Mesenchymal stem cell (in vitro differentiated cells and primary cell): ENCODE results near the gene CCM2.
"Not testable (repeated sequence)": the region's sequence is repeated elsewhere in the genome, so short reads cannot be mapped to it uniquely, and the experiment has no call there.

Experiments used
- DNase-seq: peaks from one replicate; pipeline ENCODE4 v3.0.0-alpha.2; 2013
- H2AFZ ChIP-seq: one replicate; pipeline ENCODE4 v1.6.1; 2013; ENCODE audit warnings: low read depth, mild to moderate bottlenecking, control low read depth, inconsistent platforms, low read length, moderate library complexity
- H2AK5ac ChIP-seq: 2 replicates; pipeline ENCODE4 v1.6.1; 2013; ENCODE audit warnings: low read length, moderate library complexity, mild to moderate bottlenecking, inconsistent platforms; ENCODE audit not compliant: severe bottlenecking
- H2BK120ac ChIP-seq: one replicate; pipeline ENCODE4 v1.6.1; 2013; ENCODE audit warnings: low read depth, mild to moderate bottlenecking, inconsistent platforms, low read length, moderate library complexity
- H2BK12ac ChIP-seq, 2 experiments: one replicate each; pipeline ENCODE4 v1.6.1; 2013; ENCODE audit warnings: inconsistent platforms in 2 of 2, low read length in 2 of 2, mild to moderate bottlenecking in 2 of 2, moderate library complexity in 2 of 2, control low read depth in 1 of 2
- H2BK15ac ChIP-seq: one replicate; pipeline ENCODE4 v1.6.1; 2013; ENCODE audit warnings: mild to moderate bottlenecking, low read depth, inconsistent platforms; ENCODE audit not compliant: poor library complexity, severe bottlenecking
- H2BK5ac ChIP-seq: 2 replicates; pipeline ENCODE4 v1.6.1; 2013; ENCODE audit warnings: low read depth, mild to moderate bottlenecking, low read length, control low read depth, inconsistent platforms; ENCODE audit not compliant: poor library complexity, severe bottlenecking
- H3K14ac ChIP-seq, 2 experiments: one replicate each; pipeline ENCODE4 v1.6.1; 2013; ENCODE audit warnings: inconsistent platforms in 2 of 2, low read length in 2 of 2, control low read depth in 1 of 2, mild to moderate bottlenecking in 1 of 2, moderate library complexity in 1 of 2
- H3K18ac ChIP-seq, 2 experiments: one replicate each; pipeline ENCODE4 v1.6.1; 2013; ENCODE audit warnings: inconsistent platforms in 2 of 2, low read length in 2 of 2, control low read depth in 1 of 2, low read depth in 1 of 2, mild to moderate bottlenecking in 1 of 2
- H3K23ac ChIP-seq, 2 experiments: one replicate each; pipeline ENCODE4 v1.6.1; 2013; ENCODE audit warnings: inconsistent platforms in 2 of 2, low read length in 2 of 2, mild to moderate bottlenecking in 2 of 2, moderate library complexity in 2 of 2, control low read depth in 1 of 2
- H3K27ac ChIP-seq: 2 replicates; pipeline ENCODE4 v1.5.1; 2013; ENCODE audit warnings: mild to moderate bottlenecking, moderate library complexity, low read length, control low read depth, inconsistent platforms; ENCODE audit not compliant: poor library complexity, severe bottlenecking
- H3K27me3 ChIP-seq, 2 experiments: 2 replicates each; pipeline versions ENCODE4 v1.6.1 to v1.7.0; 2013; ENCODE audit warnings: low read length in 2 of 2, mild to moderate bottlenecking in 2 of 2, moderate library complexity in 2 of 2, control low read depth in 1 of 2, inconsistent platforms in 1 of 2; ENCODE audit not compliant: control insufficient read depth in 1 of 2, insufficient read depth in 1 of 2
- H3K36me3 ChIP-seq, 2 experiments: 2 replicates each; pipeline versions ENCODE4 v1.6.1 to v1.7.0; 2013; ENCODE audit warnings: low read length in 2 of 2, control low read depth in 1 of 2, inconsistent platforms in 1 of 2, low read depth in 1 of 2, mild to moderate bottlenecking in 1 of 2; ENCODE audit not compliant: insufficient read depth in 2 of 2, control insufficient read depth in 1 of 2
- H3K4ac ChIP-seq, 2 experiments: one replicate each; pipeline ENCODE4 v1.6.1; 2013; ENCODE audit warnings: inconsistent platforms in 2 of 2, low read length in 2 of 2, mild to moderate bottlenecking in 2 of 2, moderate library complexity in 2 of 2, control low read depth in 1 of 2, low read depth in 1 of 2
- H3K4me1 ChIP-seq: 2 replicates; pipeline ENCODE4 v1.6.1; 2013; ENCODE audit warnings: low read depth, low read length, control low read depth; ENCODE audit not compliant: control insufficient read depth, insufficient read depth
- H3K4me2 ChIP-seq: 2 replicates; pipeline ENCODE4 v1.6.1; 2013; ENCODE audit warnings: low read length, mild to moderate bottlenecking, inconsistent platforms; ENCODE audit not compliant: poor library complexity, severe bottlenecking
- H3K4me3 ChIP-seq, 2 experiments: 2 replicates each; pipeline versions ENCODE4 v1.5.1 to v1.7.0; 2013; ENCODE audit warnings: low read length in 2 of 2, mild to moderate bottlenecking in 2 of 2, control low read depth in 1 of 2, low read depth in 1 of 2; ENCODE audit not compliant: insufficient read depth in 1 of 2
- H3K79me1 ChIP-seq: replicated peaks from 2 replicates; pipeline ENCODE4 v1.6.1; 2013; ENCODE audit warnings: mild to moderate bottlenecking, control low read depth, low read length, inconsistent platforms; ENCODE audit not compliant: poor library complexity, severe bottlenecking
- H3K9ac ChIP-seq: 2 replicates; pipeline ENCODE4 v1.7.0; 2013; ENCODE audit warnings: mild to moderate bottlenecking, low read length, moderate library complexity
- H3K9me3 ChIP-seq: 2 replicates; pipeline ENCODE4 v1.7.0; 2013; ENCODE audit warnings: mild to moderate bottlenecking, low read length; ENCODE audit not compliant: control insufficient read depth
- H4K8ac ChIP-seq: one replicate; pipeline ENCODE4 v1.6.1; 2013; ENCODE audit warnings: inconsistent platforms, mild to moderate bottlenecking, low read length, moderate library complexity
- H4K91ac ChIP-seq: one replicate; pipeline ENCODE4 v1.6.1; 2013; ENCODE audit warnings: mild to moderate bottlenecking, low read length, inconsistent platforms
- WGBS: methylation state at CpG from one replicate; pipeline ENCODE4 v1.1.7; 2013; ENCODE audit warnings: mixed read lengths; 5-methylcytosine and 5-hydroxymethylcytosine counted together

Gene CCM2

GRCh38 chr7:45033261-45033930 lies 33.4 kb downstream of the CCM2 start:
- peak overlapping the region; percentile 28 for H3K27ac ChIP-seq
- no peak overlapping the region for H2AK5ac ChIP-seq
- 97% methylated on average over 1 of the region's 1 CpG for WGBS
- H3K27me3 ChIP-seq = no peaks in the 10 kb centered on the region
- no peak overlapping the region for H3K23ac ChIP-seq
- H3K79me1 ChIP-seq = peaks cover 43% of the 10 kb centered on the region
- H2AFZ ChIP-seq = no peak overlapping the region
- H3K18ac ChIP-seq = no peak overlapping the region
- H3K36me3 ChIP-seq = peaks cover 14 to 22% of the 10 kb centered on the region in 2 experiments
- H3K9ac ChIP-seq = peak overlapping the region; percentile 71
- H3K4me1 ChIP-seq = peaks cover 19% of the 10 kb centered on the region
- H3K14ac ChIP-seq = no peak overlapping the region
- H2BK5ac ChIP-seq = no peak overlapping the region
- H3K4me2 ChIP-seq = no peak overlapping the region
- H3K4ac ChIP-seq = no peak overlapping the region
- no peak for DNase-seq
- H2BK120ac ChIP-seq = no peak overlapping the region
- peak overlapping the region; percentile 58 for H4K8ac ChIP-seq
- no peak overlapping the region for H4K91ac ChIP-seq
- no peaks in the 10 kb centered on the region for H3K9me3 ChIP-seq
- H3K4me3 ChIP-seq = peak overlapping the region in 1 of 2 experiments; percentile 8
- no peak overlapping the region for H2BK12ac ChIP-seq
- no peak overlapping the region for H2BK15ac ChIP-seq

GRCh38 chr7:45033931-45034290 lies 33.9 kb downstream of the CCM2 start:
- WGBS = 95% methylated on average over 4 of the region's 4 CpGs
- H3K4me1 ChIP-seq = peaks cover 19% of the 10 kb centered on the region
- H3K9ac ChIP-seq = peak overlapping the region; percentile 71
- no peak overlapping the region for H4K8ac ChIP-seq
- no peaks in the 10 kb centered on the region for H3K27me3 ChIP-seq
- H3K36me3 ChIP-seq = peaks cover 11 to 22% of the 10 kb centered on the region in 2 experiments
- H3K27ac ChIP-seq = peak overlapping the region; percentile 28
- H2BK12ac ChIP-seq = no peak overlapping the region
- no peak overlapping the region for H2AFZ ChIP-seq
- no peak overlapping the region for H2BK5ac ChIP-seq
- H3K14ac ChIP-seq = no peak overlapping the region
- no peak for DNase-seq
- H3K4me3 ChIP-seq = peak overlapping the region in 1 of 2 experiments; percentile 8
- no peak overlapping the region for H3K18ac ChIP-seq
- no peaks in the 10 kb centered on the region for H3K9me3 ChIP-seq
- no peak overlapping the region for H3K23ac ChIP-seq
- H2BK120ac ChIP-seq = no peak overlapping the region
- H2AK5ac ChIP-seq = peak overlapping the region; percentile 2
- H3K79me1 ChIP-seq = peaks cover 43% of the 10 kb centered on the region
- H2BK15ac ChIP-seq = no peak overlapping the region
- no peak overlapping the region for H3K4ac ChIP-seq
- no peak overlapping the region for H4K91ac ChIP-seq
- no peak overlapping the region for H3K4me2 ChIP-seq

GRCh38 chr7:45034710-45035109 lies 34.7 kb downstream of the CCM2 start:
- Histone ChIP-seq H3K79me1 (peaks cover 43% of the 10 kb centered on the region), H3K4me1 (peaks cover 19% of the 10 kb centered on the region), H3K36me3 (peaks cover 14 to 23% of the 10 kb centered on the region in 2 experiments)
- H2BK12ac ChIP-seq, H3K27ac ChIP-seq, H2BK15ac ChIP-seq, H2AK5ac ChIP-seq, DNase-seq, H4K8ac ChIP-seq, H3K23ac ChIP-seq, H4K91ac ChIP-seq, H2BK120ac ChIP-seq, H3K27me3 ChIP-seq, H3K4me2 ChIP-seq, H2BK5ac ChIP-seq, H3K4ac ChIP-seq, H2AFZ ChIP-seq, H3K9me3 ChIP-seq, H3K14ac ChIP-seq, H3K9ac ChIP-seq, H3K4me3 ChIP-seq, H3K18ac ChIP-seq: not testable (repeated sequence)
- 100% methylated on average over 4 of the region's 5 CpGs for WGBS

- DNase-seq = no peak
- peaks cover 39% of the 10 kb centered on the region for H3K79me1 ChIP-seq
- no peak overlapping the region for H3K18ac ChIP-seq
- H2BK5ac ChIP-seq = no peak overlapping the region
- H2AK5ac ChIP-seq = no peak overlapping the region
- H3K4me3 ChIP-seq = no peak overlapping the region
- no peak overlapping the region for H2BK120ac ChIP-seq
- H3K23ac ChIP-seq = no peak overlapping the region
- no peak overlapping the region for H2BK12ac ChIP-seq
- peaks cover 19% of the 10 kb centered on the region for H3K4me1 ChIP-seq
- H3K4ac ChIP-seq = no peak overlapping the region
- WGBS = 95% methylated on average over 4 of the region's 5 CpGs
- no peak overlapping the region for H3K14ac ChIP-seq
- H3K36me3 ChIP-seq = peaks cover 11 to 20% of the 10 kb centered on the region in 2 experiments
- H3K4me2 ChIP-seq = no peak overlapping the region
- H2BK15ac ChIP-seq = no peak overlapping the region
- no peak overlapping the region for H4K8ac ChIP-seq
- H2AFZ ChIP-seq = no peak overlapping the region
- no peak overlapping the region for H4K91ac ChIP-seq
- no peak overlapping the region for H3K9ac ChIP-seq
- no peaks in the 10 kb centered on the region for H3K27me3 ChIP-seq
- H3K27ac ChIP-seq = no peak overlapping the region
- no peaks in the 10 kb centered on the region for H3K9me3 ChIP-seq
These were observed 35.4 kb downstream of the CCM2 start for GRCh38 chr7:45035371-45035770.
